ENCODE results near the gene OR4F15. TPM values are rescaled to one million over a fixed set of nuclear protein-coding genes. Genes with fewer than 3 reads are reported as not detected.

Gene OR4F15
- total and polyA plus RNA-seq, 2 of the 13 experiments (the other 11 are each of a cell fraction or from before 2014, with no cell fraction given), result not detected

GRCh38 chr15:101807345-101807945 is 4.6 kb upstream of the OR4F15 start:
- no TSS peak for BruUV-seq (replicated peaks)
- Histone ChIP-seq H3K9me3 (ENCODE audit: low read length) (no peaks in the 10 kb centered on the region), H3K4me2 (ENCODE audit: low read depth, low read length) (no peak overlapping the region), H2AFZ (ENCODE audit: low read length) (no peak overlapping the region), H3K27me3 (ENCODE audit: control insufficient read depth in 1 of 2, insufficient read depth in 2 of 2, low read length in 2 of 2) (peaks cover 0 to 12% of the 10 kb centered on the region in 2 experiments; a peak in 1 of 5 replicates), H3K36me3 (replicated peaks in 1 of 2; ENCODE audit: control insufficient read depth in 1 of 2, insufficient read depth in 2 of 2, low read length in 2 of 2) (no peaks in the 10 kb centered on the region), H3K79me2 (ENCODE audit: insufficient read depth, low read length) (no peaks in the 10 kb centered on the region), H3K4me3 (replicated peaks in 1 of 3; ENCODE audit: insufficient read depth in 1 of 3, low read depth in 2 of 3, low read length in 3 of 3) (no peak overlapping the region), H3K9ac (ENCODE audit: insufficient read depth, low read depth, low read length) (no peak overlapping the region), H3K4me1 (ENCODE audit: insufficient read depth, low read length) (no peaks in the 10 kb centered on the region), H4K20me1 (ENCODE audit: insufficient read depth, low read length) (no peaks in the 10 kb centered on the region), H3K27ac (ENCODE audit: extremely low read length, insufficient read depth, low read length) (no peak overlapping the region)
- TF ChIP-seq ZMAT5 (CRISPR knock-in tag; IDR thresholded peaks at IDR 0.05; ENCODE audit: borderline replicate concordance, low read depth), result no peak
- TF ChIP-seq ELF1 (CRISPR knock-in tag; IDR thresholded peaks at IDR 0.05), result no peak
- TF ChIP-seq TEAD3 (CRISPR knock-in tag; optimal IDR thresholded peaks at IDR 0.05; ENCODE audit: borderline replicate concordance), result no peak
- no peak for TF ChIP-seq RELA (CRISPR knock-in tag; IDR thresholded peaks at IDR 0.05)
- WGBS (ENCODE audit: low lambda C conversion rate), result 16% methylated on average over 10 of the region's 10 CpGs
- FAIRE-seq, result no peak
- intact Hi-C loops (cut with micrococcal nuclease; ENCODE audit: unreplicated experiment), result no loop called here
- no peak for DNase-seq (ENCODE audit: low spot score)
- POLR2A ChIA-PET, result no interaction called here
- in situ Hi-C loops (cut with HindIII; ENCODE audit: extremely low pct_ligation_motif_present, low pct_unique_long_range_greater_than_20kb), result no loop called here
- CTCF ChIA-PET (ENCODE audit: low intra/inter-chr PET ratio, low total read pairs), result no interaction called here
- no peak for ATAC-seq

- WGBS (ENCODE audit: low lambda C conversion rate), result 30% methylated on average over 2 of the region's 2 CpGs
- Histone ChIP-seq H3K4me3 (replicated peaks in 1 of 3; ENCODE audit: insufficient read depth in 1 of 3, low read depth in 2 of 3, low read length in 3 of 3) (no peak overlapping the region), H3K4me1 (ENCODE audit: insufficient read depth, low read length) (no peaks in the 10 kb centered on the region), H3K27me3 (ENCODE audit: control insufficient read depth in 1 of 2, insufficient read depth in 2 of 2, low read length in 2 of 2) (peaks cover 0 to 11% of the 10 kb centered on the region in 2 experiments; a peak in 1 of 5 replicates), H3K9ac (ENCODE audit: insufficient read depth, low read depth, low read length) (no peak overlapping the region), H4K20me1 (ENCODE audit: insufficient read depth, low read length) (no peaks in the 10 kb centered on the region), H3K36me3 (replicated peaks in 1 of 2; ENCODE audit: control insufficient read depth in 1 of 2, insufficient read depth in 2 of 2, low read length in 2 of 2) (no peaks in the 10 kb centered on the region), H2AFZ (ENCODE audit: low read length) (no peak overlapping the region), H3K79me2 (ENCODE audit: insufficient read depth, low read length) (no peaks in the 10 kb centered on the region), H3K27ac (ENCODE audit: extremely low read length, insufficient read depth, low read length) (no peak overlapping the region), H3K4me2 (ENCODE audit: low read depth, low read length) (no peak overlapping the region), H3K9me3 (ENCODE audit: low read length) (no peaks in the 10 kb centered on the region)
- in situ Hi-C loops (cut with HindIII; ENCODE audit: extremely low pct_ligation_motif_present, low pct_unique_long_range_greater_than_20kb) (no loop called here), intact Hi-C loops (cut with micrococcal nuclease; ENCODE audit: unreplicated experiment) (no loop called here)
- CTCF ChIA-PET (ENCODE audit: low intra/inter-chr PET ratio, low total read pairs), result no interaction called here
- no peak for ATAC-seq
- no peak for DNase-seq (ENCODE audit: low spot score)
- no peak for FAIRE-seq
- POLR2A ChIA-PET, result no interaction called here
- TF ChIP-seq ZNF264 (CRISPR knock-in tag; IDR thresholded peaks at IDR 0.05) (no peak), ZNF788 (CRISPR knock-in tag; IDR thresholded peaks at IDR 0.05; ENCODE audit: borderline replicate concordance) (no peak), NR2F1 (CRISPR knock-in tag; IDR thresholded peaks at IDR 0.05) (no peak), SP140L (CRISPR knock-in tag; IDR thresholded peaks at IDR 0.05; ENCODE audit: borderline replicate concordance) (no peak), ZNF101 (CRISPR knock-in tag; IDR thresholded peaks at IDR 0.05; ENCODE audit: borderline replicate concordance, low read depth) (no peak), LBX2 (CRISPR knock-in tag; IDR thresholded peaks at IDR 0.05; ENCODE audit: borderline replicate concordance) (no peak), E2F1 (CRISPR knock-in tag; IDR thresholded peaks at IDR 0.05) (no peak), HOXD1 (CRISPR knock-in tag; IDR thresholded peaks at IDR 0.05) (no peak), KDM3A (CRISPR knock-in tag; IDR thresholded peaks at IDR 0.05; ENCODE audit: low read depth) (no peak), TBX2 (CRISPR knock-in tag; IDR thresholded peaks at IDR 0.05; ENCODE audit: borderline replicate concordance) (no peak)
- no TSS peak for BruUV-seq (replicated peaks)
These were observed 3.8 kb upstream of the OR4F15 start for GRCh38 chr15:101808201-101808600.

All from HepG2 (cell line).